ENCODE data around the gene COL25A1. TPM values are rescaled to one million over a fixed set of nuclear protein-coding genes. Genes with fewer than 3 reads are reported as not detected.

Gene COL25A1
- total RNA-seq, 1 experiment from 2014 or later = 4.2 TPM

DNA sequence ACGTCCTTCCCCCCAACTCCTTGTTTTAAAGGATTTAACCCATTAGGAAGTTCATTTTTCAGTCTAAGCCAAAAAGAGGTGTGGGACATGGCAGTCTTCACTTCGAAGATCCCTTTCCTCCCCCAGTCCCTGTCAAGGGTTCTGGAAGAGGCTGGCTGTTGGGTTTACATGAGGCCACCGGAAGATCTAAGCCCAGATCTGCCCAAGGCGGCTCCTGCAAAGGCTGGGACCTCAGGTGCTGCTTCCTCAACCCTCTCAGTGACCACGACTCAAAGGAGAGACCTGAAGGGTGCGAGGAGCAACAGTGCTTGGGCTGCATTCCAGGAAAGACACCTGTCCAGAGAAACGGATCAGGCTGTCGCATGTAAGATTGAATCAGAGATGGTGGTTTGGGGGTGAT is 516.1 kb downstream of the COL25A1 start:
- Mint-ChIP-seq H3K27ac (no peak overlapping the region), H3K4me3 (no peak overlapping the region), H3K4me1 (no peaks in the 10 kb centered on the region), H3K27me3 (ENCODE audit: low read depth) (no peaks in the 10 kb centered on the region; the same call in 1 of the 2 replicates), H3K36me3 (ENCODE audit: insufficient read depth in 1 of 3, low read depth in 3 of 3) (no peaks in the 10 kb centered on the region), H3K9me3 (no peaks in the 10 kb centered on the region)
- Histone ChIP-seq H3K9me3 (ENCODE audit: control insufficient read depth, low read depth, low read length) (no peaks in the 10 kb centered on the region), H4K8ac (replicated peaks; ENCODE audit: insufficient read length, low read depth, low read length) (no peak overlapping the region), H3K4ac (ENCODE audit: low read depth, low read length) (no peak overlapping the region), H3K14ac (ENCODE audit: insufficient read depth, low read length) (no peak overlapping the region), H4K5ac (ENCODE audit: insufficient read length, low read depth, low read length) (no peak overlapping the region), H2BK20ac (ENCODE audit: low read depth, low read length, poor library complexity, severe bottlenecking) (no peak overlapping the region), H2AFZ (ENCODE audit: low read length) (no peak overlapping the region), H3T11ph (ENCODE audit: low read length) (no peak overlapping the region), H4K20me1 (ENCODE audit: control insufficient read depth, insufficient read depth, insufficient read length) (peaks cover 3% of the 10 kb centered on the region), H2BK120ac (ENCODE audit: low read depth, low read length, poor library complexity, severe bottlenecking) (no peak overlapping the region), H3K9ac (ENCODE audit: extremely low read depth, insufficient read length, low read length) (no peak overlapping the region), H4K91ac (ENCODE audit: insufficient read length, low read depth, low read length) (no peak overlapping the region), H3K27me3 (ENCODE audit: insufficient read depth, low read length) (no peaks in the 10 kb centered on the region), H2BK15ac (ENCODE audit: low read depth, low read length) (no peak overlapping the region), H3K56ac (ENCODE audit: insufficient read length, low read depth, low read length) (no peak overlapping the region), H3K18ac (ENCODE audit: insufficient read length, low read depth, low read length) (no peak overlapping the region), H2AK5ac (ENCODE audit: insufficient read length, low read length) (no peak overlapping the region), H3K4me1 (ENCODE audit: insufficient read depth, low read length) (no peaks in the 10 kb centered on the region), H3K27ac (ENCODE audit: insufficient read length, low read depth, low read length) (no peak overlapping the region), H3K23me2 (ENCODE audit: insufficient read length, low read depth, low read length, poor library complexity, severe bottlenecking) (no peaks in the 10 kb centered on the region), H3K79me1 (ENCODE audit: insufficient read depth, low read depth, low read length, poor library complexity, severe bottlenecking) (no peaks in the 10 kb centered on the region), H2BK12ac (ENCODE audit: insufficient read length, low read depth, low read length) (no peak overlapping the region), H3K79me2 (ENCODE audit: insufficient read depth, low read length) (no peaks in the 10 kb centered on the region), H3K23ac (ENCODE audit: insufficient read length, low read depth, low read length) (no peak overlapping the region), H2BK5ac (ENCODE audit: insufficient read length, low read length) (no peak overlapping the region), H3K4me2 (ENCODE audit: insufficient read depth, insufficient read length, low read length) (no peak overlapping the region)
- no peak for DNase-seq
- TF ChIP-seq, protein P1, sequence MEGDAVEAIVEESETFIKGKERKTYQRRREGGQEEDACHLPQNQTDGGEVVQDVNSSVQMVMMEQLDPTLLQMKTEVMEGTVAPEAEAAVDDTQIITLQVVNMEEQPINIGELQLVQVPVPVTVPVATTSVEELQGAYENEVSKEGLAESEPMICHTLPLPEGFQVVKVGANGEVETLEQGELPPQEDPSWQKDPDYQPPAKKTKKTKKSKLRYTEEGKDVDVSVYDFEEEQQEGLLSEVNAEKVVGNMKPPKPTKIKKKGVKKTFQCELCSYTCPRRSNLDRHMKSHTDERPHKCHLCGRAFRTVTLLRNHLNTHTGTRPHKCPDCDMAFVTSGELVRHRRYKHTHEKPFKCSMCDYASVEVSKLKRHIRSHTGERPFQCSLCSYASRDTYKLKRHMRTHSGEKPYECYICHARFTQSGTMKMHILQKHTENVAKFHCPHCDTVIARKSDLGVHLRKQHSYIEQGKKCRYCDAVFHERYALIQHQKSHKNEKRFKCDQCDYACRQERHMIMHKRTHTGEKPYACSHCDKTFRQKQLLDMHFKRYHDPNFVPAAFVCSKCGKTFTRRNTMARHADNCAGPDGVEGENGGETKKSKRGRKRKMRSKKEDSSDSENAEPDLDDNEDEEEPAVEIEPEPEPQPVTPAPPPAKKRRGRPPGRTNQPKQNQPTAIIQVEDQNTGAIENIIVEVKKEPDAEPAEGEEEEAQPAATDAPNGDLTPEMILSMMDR (conservative IDR thresholded peaks at IDR 0.05) = no peak
- no CpG with 5 or more reads among the region's 8 CpGs for WGBS (ENCODE audit: extremely low coverage, insufficient read length, low lambda C conversion rate)
